GM21515 (cell line): ENCODE measurements around the gene REV3L.
A peak's percentile ranks its signal among the peaks of the same experiment; 100 is the strongest.
"Not testable (repeated sequence)": the region's sequence is repeated elsewhere in the genome, so short reads cannot be mapped to it uniquely, and the experiment has no call there.

Experiments
- ATAC-seq: cut with Tn5 transposase; IDR thresholded peaks from one replicate; pipeline ENCODE4 v1.9.1; 2021; ENCODE audit not compliant: unreplicated experiment

REV3L gene

DNA sequence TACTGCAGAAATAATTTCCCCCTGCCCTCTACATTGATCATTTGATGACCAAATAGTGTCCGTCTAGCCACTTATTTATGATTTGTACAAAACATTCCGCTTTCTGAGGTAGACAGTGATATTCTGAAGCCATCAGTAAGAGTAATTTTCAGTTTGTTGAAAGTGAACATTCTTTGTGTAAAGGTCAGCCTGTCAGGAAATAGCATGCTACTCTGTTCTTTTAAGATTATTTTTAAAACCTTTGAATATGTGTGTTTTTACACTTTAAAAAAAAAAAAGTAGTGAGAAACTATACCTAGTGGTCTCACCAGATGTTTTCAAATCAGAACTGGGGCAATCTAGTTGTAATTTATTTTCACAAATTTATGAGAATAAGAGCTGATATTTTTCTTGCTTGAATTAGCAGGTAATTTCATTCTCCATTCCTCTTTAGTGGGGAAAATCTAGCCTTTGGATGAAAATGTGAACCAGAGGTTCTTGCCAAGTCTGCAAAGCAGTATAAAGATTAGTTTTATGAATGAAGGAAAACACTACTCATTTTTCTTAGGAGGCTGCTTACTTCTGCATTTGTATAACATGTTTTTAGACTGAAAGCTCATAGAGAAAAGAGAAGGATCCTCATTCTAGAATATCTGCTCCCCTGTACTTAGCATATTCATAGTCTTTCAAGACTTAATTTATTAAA is 12.1 kb upstream of the REV3L start:
- ATAC-seq = no peak

DNA sequence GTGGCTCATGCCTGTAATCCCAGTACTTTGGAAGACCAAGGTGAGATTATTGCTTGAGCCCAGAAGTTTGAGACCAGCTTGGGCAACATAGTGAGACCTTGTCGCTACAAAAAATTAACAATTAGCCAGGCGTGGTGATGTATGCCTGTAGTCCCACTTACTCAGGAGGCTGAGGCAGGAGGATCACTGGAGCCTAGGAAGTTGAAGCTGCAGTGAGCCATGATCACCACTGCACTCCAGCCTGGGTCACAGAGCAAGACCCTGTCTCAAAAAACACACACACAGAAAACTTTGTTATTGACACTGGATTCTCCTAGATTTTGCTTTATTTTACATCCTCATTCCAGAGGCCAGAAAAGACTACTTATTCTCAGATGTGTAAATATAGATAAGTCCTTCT is 9.5 kb upstream of the REV3L start:
- ATAC-seq = no peak

DNA sequence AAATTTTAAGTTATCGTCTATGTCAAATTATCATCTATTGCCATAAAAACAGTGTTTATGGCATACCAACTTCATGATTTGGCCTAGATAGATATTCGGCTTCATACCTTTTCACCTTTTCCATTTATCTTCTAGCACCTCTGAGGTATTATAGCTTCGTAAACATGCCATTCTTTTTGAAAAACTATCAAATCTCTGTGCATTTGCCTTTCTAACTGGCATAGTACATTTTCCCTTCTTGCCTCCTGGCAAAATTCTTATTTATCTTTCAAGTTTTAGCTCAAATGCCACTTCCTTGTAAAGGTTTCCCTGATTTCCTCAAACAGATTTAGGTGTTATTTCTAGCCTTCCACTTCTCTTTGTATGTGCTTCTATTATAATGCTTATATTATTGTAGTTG is 7.0 kb upstream of the REV3L start:
- no peak for ATAC-seq

DNA sequence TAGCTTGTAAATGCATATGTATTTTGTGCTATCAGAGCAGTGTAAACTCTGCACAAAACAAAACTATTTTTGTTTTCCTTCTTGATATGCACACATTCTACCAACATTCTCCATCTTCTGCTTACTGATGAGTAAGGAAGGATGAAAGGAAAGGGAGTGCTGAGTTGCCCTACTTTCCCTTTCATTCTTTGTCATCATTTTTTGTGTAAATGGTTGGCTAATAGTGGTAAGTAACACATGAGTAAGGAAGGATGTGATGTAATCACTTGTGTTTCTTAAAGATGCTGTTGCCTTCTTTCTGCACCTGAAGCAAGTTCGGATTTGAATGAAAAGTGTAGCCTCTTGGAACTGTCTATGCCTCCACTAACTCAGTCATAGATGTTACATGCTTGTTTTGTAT is 4.6 kb upstream of the REV3L start:
- no peak for ATAC-seq

DNA sequence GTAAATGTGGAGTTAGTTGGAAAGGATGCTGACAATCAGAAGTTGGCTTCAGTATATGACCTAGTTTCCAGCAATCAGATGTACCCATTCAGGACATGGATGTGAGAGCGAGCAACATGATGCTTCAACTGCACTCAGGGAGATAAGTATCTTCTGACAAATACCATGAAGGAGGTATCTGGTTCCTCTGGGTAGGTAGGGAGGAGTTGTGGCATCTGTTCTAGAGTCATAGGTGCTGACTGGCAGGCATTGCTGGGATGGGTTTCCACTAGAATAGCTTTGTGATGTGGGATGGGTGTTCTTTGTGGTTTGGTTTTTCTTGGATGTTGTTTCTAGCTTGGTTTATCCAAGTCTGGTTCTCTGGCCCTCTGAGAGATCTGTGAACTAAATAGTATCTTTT is 3.9 kb upstream of the REV3L start:
- no peak for ATAC-seq

DNA sequence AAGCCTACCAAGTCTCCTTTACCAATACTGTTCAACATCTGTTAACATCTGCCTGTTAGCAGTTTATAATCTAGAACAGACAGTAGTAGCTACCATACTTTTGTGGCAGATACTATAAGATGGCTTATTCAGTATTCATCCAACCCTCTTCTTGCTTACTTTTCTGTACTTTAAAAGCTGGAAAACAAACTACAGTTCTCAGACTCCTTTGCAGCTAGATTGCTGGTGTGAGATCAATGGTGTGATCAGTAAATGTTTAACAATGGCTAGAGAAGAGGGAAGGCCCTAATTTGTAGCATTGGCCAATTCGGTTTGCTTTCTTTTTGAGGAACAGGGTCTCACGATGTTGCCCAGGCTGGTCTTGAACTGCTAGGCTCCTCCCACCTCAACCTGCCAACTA is 3.5 kb upstream of the REV3L start:
- ATAC-seq = no peak

DNA sequence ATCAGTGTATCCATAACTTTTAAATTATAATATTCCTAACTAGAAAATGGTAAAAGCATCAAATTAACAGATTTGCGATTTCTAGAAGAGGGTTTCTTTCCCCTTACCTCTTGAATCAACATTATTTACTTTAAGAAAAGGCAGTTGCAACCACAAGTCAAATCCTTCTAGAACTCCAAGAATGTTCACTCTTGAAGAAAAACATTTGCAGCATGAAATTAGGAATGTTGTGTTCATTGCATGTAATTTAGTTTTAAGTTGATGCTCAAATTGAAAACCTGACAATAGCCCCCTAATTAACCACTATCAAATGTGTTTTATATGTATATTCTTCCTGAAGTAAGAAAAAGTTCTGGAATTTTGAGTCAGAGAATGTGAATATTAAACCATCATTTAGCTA is 2.3 kb upstream of the REV3L start:
- no peak for ATAC-seq

DNA sequence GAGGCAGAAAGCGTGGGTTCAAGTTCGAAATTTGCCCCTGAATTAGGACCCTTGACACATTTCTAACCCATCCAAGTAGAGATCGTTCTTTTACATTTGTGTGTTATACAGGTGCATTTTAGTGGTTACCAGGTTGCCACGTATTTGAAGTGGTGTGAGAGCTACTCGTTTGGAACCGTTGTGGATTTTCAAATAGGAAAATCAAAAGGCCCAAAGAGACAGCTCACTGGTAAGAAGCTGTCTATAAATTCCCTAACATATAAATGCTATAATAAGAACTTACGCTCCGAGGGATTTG is 1.6 kb upstream of the REV3L start:
- no peak for ATAC-seq

DNA sequence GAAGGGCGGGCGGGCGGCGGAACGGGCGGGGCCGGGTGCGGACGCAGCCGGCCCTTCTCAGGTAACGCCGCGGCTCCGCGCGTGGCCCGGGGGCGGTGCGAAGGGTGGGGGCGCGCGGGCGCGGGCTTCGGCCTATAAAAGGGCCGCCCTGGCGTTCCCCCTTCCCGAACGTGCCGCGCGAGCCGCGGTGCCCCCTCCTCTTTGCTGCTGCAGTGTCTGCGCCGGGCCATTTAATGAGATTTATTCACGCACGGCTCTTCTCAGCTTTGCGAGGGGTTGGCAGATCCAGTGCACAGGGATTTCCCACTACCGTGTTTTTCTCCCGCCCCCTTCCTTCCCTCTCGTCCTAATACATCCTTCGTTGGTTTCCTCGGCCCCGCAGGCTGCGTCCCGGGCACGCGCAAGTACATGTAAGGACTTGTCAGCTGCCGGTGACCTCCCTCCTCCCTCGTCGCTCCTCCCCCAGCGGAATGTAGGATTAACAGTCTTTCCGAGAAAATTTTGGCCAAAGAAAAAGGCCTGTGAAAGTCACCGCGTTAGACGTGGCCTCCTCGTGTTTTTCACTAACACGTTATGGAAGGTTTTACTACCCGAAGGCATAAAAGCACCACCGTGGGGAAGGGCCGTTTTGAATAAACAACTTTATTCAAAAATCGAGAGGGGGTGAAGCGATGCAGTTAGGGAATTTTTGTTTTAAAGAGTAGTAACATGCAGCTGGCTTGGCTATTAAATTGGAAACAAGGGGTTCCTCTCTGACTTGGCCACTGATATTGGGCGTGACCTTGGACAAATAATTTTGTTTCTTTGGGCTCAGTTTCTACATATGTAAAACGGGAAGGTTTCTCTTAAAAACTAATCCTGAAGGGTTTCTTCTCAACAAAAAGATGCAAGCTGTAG is 966 bp upstream of the REV3L start:
- ATAC-seq = peak; percentile 44

DNA sequence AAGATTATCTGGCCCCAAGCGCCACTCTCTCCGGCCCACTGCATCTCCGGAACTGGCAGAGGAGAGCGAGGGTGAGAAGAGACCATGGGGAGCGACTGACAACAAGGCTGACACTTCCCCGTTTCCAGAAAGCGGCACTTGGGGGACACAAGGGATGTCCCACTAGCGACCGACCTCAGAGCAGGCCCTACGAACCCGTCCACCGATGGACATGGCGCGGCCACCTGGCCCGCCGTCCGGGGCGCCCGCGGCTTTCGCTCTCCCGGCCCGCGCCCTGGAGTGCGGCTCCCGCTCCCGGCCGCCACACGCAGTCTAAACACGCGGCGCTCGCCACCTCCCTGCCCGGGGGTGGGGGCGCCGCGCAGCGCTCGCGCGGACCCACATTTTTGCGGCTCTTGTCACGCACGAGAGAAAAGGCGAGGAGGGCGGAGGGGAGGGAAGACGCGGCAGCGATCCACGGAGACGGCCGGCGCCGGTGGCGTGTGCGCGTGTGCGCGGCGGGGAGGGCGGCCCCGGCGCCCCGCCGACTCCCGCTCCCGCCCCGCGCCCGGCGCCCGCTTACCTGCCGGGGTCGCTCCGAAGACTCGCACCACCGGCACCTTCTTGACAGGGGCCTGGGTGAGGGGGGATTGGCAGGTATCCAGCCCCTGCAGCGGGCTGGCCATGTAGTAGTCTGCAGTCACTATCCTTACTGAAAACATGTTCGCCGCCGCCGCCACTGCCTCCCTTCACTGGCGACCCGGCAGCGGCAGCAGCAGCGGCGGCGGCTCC is 645 bp downstream of the REV3L start:
- peak; percentile 21 for ATAC-seq

DNA sequence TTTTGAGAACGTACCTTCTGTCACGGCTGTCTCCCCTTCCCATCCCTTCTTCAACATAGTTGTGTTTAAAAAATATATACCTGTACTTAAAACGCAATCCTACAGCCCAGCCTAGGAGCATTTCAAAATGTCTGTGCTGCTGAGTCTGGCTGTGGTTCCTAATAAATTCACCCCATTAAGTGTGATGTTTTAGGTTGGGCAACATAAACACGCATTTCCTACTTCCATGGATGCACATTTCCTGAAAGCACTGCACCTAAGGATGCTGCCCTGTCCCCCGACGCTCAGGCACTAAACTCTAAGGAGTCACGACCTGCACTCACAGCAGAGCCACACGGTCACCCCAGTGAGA is 1.2 kb downstream of the REV3L start:
- ATAC-seq = no peak

DNA sequence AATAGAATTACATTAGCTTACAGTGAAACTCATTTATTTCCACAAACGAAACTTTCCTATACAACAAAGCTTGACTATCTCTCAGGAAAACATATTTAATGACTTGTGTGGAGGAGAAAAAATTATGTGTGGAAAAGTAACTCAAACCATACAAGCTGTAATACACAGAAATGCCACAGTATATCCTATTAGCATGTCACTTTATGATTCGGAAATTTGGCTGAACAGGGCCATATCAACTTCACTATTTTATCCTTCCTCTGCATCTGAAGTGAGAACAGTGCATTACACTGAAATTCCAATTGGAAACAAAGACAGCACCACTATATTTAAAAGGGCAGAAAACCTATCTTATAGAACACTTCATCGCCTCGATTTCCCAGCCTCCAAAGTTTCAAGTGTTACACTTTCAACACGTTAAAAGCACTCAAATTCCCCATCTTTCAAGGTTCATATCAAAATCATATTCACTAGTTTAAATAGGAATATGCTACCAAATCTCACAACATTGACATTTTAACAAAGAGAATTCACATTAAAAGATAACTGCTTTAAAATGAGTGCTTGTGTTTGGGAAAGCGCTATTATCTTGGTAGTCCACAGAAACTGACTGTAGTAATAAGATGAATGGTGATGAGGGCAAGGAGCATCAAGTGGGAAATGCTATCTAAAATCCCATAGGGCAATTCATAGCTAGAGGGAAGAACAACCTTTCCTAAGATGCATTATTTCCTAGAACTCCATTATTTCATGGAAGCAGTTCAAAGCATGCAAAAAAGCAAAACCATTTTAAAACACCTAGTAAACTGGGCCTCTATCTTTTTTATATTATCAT is 1.8 kb downstream of the REV3L start:
- ATAC-seq = no peak

DNA sequence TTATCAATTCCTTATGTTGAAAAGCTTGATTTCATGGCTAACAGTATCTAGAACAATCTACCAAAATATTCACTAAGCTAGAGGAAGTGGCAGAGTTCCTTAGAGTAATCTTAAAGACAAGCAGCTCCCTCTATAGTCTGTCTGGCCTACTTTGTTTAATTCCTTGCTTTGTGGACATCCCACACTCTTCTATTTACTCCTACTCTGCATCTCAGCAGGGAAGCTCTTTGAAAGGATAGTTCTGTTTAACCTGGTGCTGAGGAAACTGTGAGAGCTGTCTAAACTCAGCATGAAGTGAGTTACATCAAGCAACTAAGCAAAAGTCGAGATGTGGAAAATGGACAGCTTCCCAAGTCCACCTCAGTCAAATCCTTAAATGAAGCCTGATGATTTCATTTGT is 4.3 kb downstream of the REV3L start:
- no peak for ATAC-seq

DNA sequence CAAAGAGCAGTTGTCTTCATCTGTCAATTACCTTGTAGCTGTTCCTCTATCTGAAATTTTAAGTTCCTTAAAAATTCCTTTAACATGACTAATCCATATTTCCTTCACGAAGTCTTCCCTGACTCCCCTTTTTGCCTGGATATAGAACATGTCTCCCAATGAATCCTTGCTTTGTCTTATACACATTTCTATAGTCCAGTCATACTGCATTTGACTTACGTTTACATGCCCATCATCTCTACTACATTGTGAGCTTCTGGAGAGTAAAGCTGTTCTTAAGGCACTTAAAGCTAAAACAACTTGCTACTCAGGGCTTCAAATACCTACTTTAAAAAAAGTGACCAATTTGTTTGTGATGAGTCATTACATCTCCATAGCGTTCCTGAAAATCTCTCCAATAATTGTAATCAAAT is 4.9 kb downstream of the REV3L start:
- ATAC-seq = no peak

DNA sequence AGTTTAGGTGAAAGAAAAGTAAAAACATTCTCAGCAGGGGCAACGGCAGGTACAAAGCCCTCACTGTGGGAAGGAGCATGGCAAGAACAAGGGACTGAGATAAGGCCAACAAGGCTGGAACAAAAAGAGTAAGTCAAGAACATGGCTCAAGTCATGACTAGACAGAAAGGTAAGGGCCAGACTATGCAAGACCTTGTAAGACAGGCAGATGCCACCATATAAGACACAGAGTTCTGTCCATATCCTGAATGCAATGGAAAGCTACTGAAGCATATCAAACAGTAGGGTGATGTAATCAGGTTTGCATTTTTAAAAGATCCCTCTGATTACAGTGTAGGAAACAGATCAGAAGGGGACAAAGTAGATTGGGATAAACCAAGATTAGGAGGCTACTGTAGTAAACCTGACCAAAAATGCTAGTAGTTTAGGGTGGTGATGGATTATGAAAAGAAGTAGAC is 5.5 kb downstream of the REV3L start:
- peak; percentile 31 for ATAC-seq

DNA sequence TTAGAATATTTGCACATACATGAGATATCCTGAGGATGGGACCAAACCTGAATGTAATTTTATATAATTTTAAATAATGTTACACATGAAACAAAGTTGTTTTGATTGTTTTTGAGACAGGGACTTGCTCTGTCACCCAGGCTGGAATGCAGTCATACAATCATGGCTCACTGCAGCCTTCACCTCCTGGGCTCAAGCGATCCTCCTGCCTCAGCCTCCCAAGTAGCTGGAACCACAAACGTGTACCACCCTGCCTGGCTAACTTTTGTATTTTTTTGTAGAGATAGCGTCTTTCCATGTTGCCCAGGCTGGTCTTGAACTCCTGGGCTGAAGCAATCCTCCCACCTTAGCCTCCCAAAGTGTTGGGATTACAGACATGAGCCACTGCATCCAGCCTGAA is 7.0 kb downstream of the REV3L start:
- ATAC-seq = not testable (repeated sequence)

DNA sequence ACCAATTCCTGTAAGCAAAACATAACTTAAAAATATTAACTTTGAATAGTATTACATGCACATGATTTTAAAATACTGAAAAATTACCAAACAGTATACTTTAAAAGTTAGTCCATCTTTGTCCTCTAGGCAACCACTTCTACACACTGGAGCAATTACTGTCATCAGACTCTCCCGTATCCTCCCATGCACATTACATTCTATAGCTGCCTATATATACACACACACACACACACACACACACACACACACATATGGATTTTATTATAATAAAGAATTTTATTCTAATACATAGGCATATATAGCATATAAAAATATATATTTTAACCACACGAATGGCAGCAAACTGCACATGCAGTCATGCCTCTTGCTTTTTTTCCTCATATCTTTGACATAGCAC is 8.2 kb downstream of the REV3L start:
- no peak for ATAC-seq

DNA sequence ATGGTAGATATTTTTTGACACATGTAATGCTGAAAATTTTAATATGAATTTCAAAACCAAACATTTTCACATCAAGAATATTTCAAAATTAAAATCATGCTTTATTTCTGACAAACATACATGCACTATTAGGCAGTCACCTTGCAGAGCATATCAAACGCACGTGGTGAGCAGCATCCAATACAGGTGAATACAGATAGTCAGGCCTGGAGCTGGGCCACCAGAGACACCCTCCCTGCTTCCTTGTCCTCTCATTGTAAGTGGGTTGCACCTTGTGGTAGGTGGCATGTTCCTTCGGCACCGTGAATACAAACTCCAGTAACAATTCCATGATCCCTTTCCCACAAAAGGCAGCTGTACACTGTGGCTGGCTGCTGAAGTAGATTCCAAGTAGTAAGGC is 8.9 kb downstream of the REV3L start:
- ATAC-seq = no peak

DNA sequence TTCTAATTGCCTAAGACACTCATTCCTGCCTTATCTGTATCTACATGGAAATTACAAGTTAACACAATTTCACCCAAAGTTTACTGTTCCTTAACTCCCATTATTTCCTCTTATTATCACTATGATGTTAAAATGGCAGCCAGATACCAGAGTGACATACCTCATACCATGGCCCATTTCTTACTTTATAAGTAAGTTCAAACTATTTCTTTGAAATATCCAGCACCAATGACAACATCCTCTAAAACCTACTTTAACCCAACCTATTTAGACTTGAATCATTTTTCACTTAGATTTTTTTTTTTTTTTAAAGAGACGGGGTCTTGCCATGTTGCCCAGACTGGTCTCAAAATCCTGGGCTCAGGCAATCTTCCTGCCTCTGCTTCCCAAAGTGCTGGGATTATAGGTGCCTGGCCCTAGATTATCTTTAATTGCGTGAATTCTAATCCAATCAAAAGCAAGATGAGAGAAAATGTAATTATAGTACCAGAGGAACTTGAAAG is 10.0 kb downstream of the REV3L start:
- no peak for ATAC-seq

DNA sequence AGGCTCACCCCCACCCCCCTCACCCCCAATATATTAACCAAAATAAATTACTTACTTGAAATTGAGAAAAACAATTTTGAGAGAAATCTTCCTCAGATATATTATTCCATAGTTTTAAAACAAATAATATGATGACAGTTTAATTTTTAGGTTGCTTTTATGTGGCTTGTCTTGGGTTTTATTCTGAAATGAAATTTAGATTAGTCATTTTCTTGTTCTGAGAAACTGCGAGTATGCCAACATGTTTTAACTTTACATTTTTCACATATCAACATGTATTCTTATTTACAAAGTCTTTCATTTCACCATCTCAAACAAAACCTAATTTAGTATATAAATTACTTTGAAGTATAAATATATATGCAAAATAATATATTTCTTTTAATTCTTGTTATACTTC is 11.1 kb downstream of the REV3L start:
- ATAC-seq = no peak

DNA sequence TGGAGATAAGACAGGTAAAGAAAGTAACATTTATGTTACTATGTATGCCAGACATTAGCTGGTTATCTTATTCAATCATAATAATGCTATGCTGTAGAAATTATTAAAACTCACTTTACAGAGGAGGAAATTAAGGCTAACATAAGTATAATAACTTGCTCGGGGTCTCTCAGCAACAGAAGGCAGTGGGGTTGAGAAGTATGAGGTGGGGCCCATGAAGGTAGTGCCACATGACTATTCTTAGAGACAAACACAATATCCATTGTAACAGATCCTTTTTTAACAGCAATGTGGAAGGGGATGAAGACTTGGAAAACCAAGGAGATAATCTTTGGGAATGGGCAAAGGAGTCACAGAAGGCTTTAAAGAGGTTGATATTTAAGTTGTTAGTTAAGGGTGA is 11.5 kb downstream of the REV3L start:
- ATAC-seq = no peak
